ENCODE data around the gene PPP1CB.

GRCh38 chr2:28720345-28720744 lies 31.3 kb upstream of the PPP1CB start:
- TF ChIP-seq FOXA1 (IDR thresholded peaks at IDR 0.05) (no peak), SUZ12 (IDR thresholded peaks at IDR 0.05) (no peak), BHLHE40 (IDR thresholded peaks at IDR 0.05; ENCODE audit: borderline replicate concordance) (no peak), LEF1 (IDR thresholded peaks at IDR 0.05; ENCODE audit: borderline replicate concordance) (no peak), CTBP1 (IDR thresholded peaks at IDR 0.05; ENCODE audit: borderline replicate concordance) (no peak), NFRKB (IDR thresholded peaks at IDR 0.05) (no peak), ELF4 (IDR thresholded peaks at IDR 0.05) (no peak), ZNF384 (IDR thresholded peaks at IDR 0.05) (no peak)
